Measurements from ENCODE around the gene GRM1. TPM values are rescaled to one million over a fixed set of nuclear protein-coding genes. Genes with fewer than 3 reads are reported as not detected.

Gene GRM1
- total and polyA plus RNA-seq, 2 experiments from 2014 or later = not detected

DNA sequence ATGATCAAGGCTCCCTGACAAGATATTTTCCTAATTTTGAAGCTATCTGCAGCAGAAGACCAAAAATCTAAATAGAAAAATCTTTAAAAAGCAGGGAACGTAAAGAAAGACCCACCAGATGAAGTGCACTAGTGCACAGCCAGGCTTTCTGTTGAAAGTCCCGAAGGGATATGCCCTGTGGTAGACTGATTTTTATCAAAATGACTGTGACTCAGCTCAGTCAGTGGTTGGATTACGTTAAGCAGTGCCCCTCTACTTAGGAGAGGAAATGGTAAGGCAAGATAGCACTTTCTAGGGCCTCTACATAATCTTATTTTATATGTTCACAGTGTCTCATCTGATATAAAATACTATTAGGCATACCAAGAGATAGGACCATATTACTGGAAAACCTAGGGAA lies 391.4 kb downstream of the GRM1 start:
- H3K27ac ChIP-seq = no peak overlapping the region
- no peak overlapping the region for H2AFZ ChIP-seq
- H3K9ac ChIP-seq = no peak overlapping the region
- no peaks in the 10 kb centered on the region for H3K4me1 ChIP-seq (ENCODE audit: insufficient read depth)
- 39 to 51% methylated on average over 3 of the region's 3 CpGs for WGBS, 2 experiments (ENCODE audit: low coverage in 1 of 2, low lambda C conversion rate in 2 of 2, missing lambda C conversion rate in 2 of 2)
- no peak overlapping the region for H3K4me3 ChIP-seq
- no peaks in the 10 kb centered on the region for H3K27me3 ChIP-seq (replicated peaks; ENCODE audit: insufficient read depth)
- DNase-seq = no peak
- TF ChIP-seq EZH2phosphoT487 (IDR thresholded peaks at IDR 0.05; ENCODE audit: insufficient read depth, low read depth) (no peak), EZH2 (IDR thresholded peaks at IDR 0.05; ENCODE audit: insufficient read depth, poor library complexity, severe bottlenecking) (no peak)
- H3K4me2 ChIP-seq (ENCODE audit: unreplicated experiment) = no peak overlapping the region
- no peaks in the 10 kb centered on the region for H3K79me2 ChIP-seq (ENCODE audit: insufficient read depth)
- H3K9me3 ChIP-seq (ENCODE audit: low read depth) = no peaks in the 10 kb centered on the region
- no peaks in the 10 kb centered on the region for H4K20me1 ChIP-seq (ENCODE audit: insufficient read depth)
- H3K36me3 ChIP-seq (ENCODE audit: low read depth) = no peaks in the 10 kb centered on the region
- no peaks in the 10 kb centered on the region for H3F3A ChIP-seq (ENCODE audit: insufficient read depth)
- H3K9me2 ChIP-seq (ENCODE audit: insufficient read depth) = no peaks in the 10 kb centered on the region
- in situ Hi-C loops (cut with MboI) = no loop called here

DNA sequence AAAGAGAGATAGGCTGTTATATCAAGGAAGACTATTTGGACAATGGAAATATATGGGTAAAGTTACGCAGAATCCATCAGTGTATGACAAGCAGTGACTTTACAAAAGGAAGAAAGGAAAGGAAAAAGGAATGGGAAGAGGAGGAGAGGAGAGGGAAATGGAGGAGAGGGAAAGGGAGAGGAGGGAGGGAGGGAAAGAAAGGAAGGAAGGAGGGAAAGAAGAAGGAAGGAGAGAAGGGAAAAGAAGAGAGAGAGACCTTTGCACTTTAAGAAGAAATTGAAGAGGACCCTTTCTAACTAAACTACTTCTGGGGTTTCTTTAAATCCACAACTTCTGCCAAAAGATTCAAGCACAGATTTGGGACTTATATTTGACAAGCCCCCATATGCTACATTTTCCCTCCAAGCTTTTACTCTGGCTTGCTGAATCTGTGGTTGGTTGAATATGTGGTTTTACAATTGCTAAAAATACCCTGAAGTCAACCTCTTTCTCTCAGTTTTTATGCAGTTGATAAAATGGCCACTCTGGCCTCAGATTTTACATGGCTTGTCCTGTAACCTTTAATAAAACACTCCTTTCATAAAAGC lies 394.0 kb downstream of the GRM1 start:
- Histone ChIP-seq H3K27ac (no peak overlapping the region), H3K9ac (no peak overlapping the region), H3K27me3 (replicated peaks; ENCODE audit: insufficient read depth) (no peaks in the 10 kb centered on the region), H3K9me3 (ENCODE audit: low read depth) (no peaks in the 10 kb centered on the region), H3K79me2 (ENCODE audit: insufficient read depth) (no peaks in the 10 kb centered on the region), H3F3A (ENCODE audit: insufficient read depth) (no peaks in the 10 kb centered on the region), H3K36me3 (ENCODE audit: low read depth) (no peaks in the 10 kb centered on the region), H2AFZ (no peak overlapping the region), H4K20me1 (ENCODE audit: insufficient read depth) (no peaks in the 10 kb centered on the region), H3K4me3 (no peak overlapping the region), H3K4me2 (ENCODE audit: unreplicated experiment) (no peak overlapping the region), H3K4me1 (ENCODE audit: insufficient read depth) (0 out of 2 replicates have a peak, but pooled peaks cover 3% of the 10 kb centered on the region), H3K9me2 (ENCODE audit: insufficient read depth) (no peaks in the 10 kb centered on the region)
- in situ Hi-C loops (cut with MboI) = no loop called here
- WGBS, 2 experiments (ENCODE audit: low coverage in 1 of 2, low lambda C conversion rate in 2 of 2, missing lambda C conversion rate in 2 of 2) = 55 to 57% methylated on average over 1 of the region's 1 CpG
- TF ChIP-seq EZH2 (IDR thresholded peaks at IDR 0.05; ENCODE audit: insufficient read depth, poor library complexity, severe bottlenecking) = no peak
- no peak for TF ChIP-seq EZH2phosphoT487 (IDR thresholded peaks at IDR 0.05; ENCODE audit: insufficient read depth, low read depth)
- no peak for DNase-seq

DNA sequence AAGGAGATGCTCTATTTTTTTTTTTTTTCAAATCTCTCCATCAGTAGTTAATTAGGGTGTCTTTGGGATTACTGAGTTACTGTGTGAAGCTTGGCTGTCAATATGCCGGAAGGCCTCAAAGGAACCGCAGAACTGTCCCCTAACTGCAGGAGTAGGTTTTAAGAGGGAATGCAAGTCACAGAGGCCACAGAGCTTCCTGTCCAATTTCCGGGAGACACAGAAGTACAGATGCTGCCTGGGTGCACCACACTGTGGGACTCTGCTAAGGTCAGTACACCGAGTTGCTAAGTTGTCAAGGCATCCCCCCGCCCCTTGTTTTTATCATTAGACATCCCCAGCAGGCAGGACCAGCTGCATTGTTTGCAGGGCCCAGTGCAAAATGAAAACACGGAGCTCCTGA lies 394.6 kb downstream of the GRM1 start:
- in situ Hi-C loops (cut with MboI) = no loop called here
- Histone ChIP-seq H3K27ac (no peak overlapping the region), H3K9ac (no peak overlapping the region), H3K36me3 (ENCODE audit: low read depth) (no peaks in the 10 kb centered on the region), H3K27me3 (replicated peaks; ENCODE audit: insufficient read depth) (no peaks in the 10 kb centered on the region), H3K4me2 (ENCODE audit: unreplicated experiment) (no peak overlapping the region), H4K20me1 (ENCODE audit: insufficient read depth) (no peaks in the 10 kb centered on the region), H3K9me2 (ENCODE audit: insufficient read depth) (no peaks in the 10 kb centered on the region), H3K4me3 (no peak overlapping the region), H2AFZ (no peak overlapping the region), H3F3A (ENCODE audit: insufficient read depth) (no peaks in the 10 kb centered on the region), H3K79me2 (ENCODE audit: insufficient read depth) (no peaks in the 10 kb centered on the region), H3K9me3 (ENCODE audit: low read depth) (no peaks in the 10 kb centered on the region), H3K4me1 (ENCODE audit: insufficient read depth) (0 out of 2 replicates have a peak, but pooled peaks cover 3% of the 10 kb centered on the region)
- WGBS, 2 experiments (ENCODE audit: low coverage in 1 of 2, low lambda C conversion rate in 2 of 2, missing lambda C conversion rate in 2 of 2) = 64 to 69% methylated on average over 6 of the region's 6 CpGs
- TF ChIP-seq EZH2 (IDR thresholded peaks at IDR 0.05; ENCODE audit: insufficient read depth, poor library complexity, severe bottlenecking) (no peak), EZH2phosphoT487 (IDR thresholded peaks at IDR 0.05; ENCODE audit: insufficient read depth, low read depth) (no peak)
- DNase-seq = no peak

DNA sequence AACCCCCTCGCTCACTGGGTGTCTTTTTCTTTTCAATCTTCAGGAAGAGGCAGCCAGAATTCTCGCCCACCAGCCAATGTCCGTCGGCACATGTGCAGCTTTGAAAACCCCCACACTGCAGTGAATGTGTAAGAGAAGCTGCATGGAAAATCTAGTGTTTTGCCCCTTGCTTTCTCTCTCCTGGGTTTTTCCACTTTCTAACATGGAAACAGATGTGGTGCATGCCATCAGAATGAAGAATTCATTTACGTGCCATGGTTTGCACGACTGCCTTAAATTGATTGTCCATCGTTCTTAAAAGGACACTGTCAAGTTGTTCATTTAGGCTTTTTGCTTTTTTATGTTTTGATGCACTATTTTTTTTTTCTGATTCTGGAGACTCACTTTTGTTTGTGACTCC lies 397.7 kb downstream of the GRM1 start:
- Histone ChIP-seq H3K9ac (no peak overlapping the region), H4K20me1 (ENCODE audit: insufficient read depth) (no peaks in the 10 kb centered on the region), H3K36me3 (ENCODE audit: low read depth) (no peaks in the 10 kb centered on the region), H3K27ac (no peak overlapping the region), H3K4me1 (ENCODE audit: insufficient read depth) (0 out of 2 replicates have a peak, but pooled peaks cover 3% of the 10 kb centered on the region), H3K4me2 (ENCODE audit: unreplicated experiment) (peak overlapping the region; percentile 23), H3K9me3 (ENCODE audit: low read depth) (no peaks in the 10 kb centered on the region), H3K79me2 (ENCODE audit: insufficient read depth) (no peaks in the 10 kb centered on the region), H3F3A (ENCODE audit: insufficient read depth) (no peaks in the 10 kb centered on the region), H3K27me3 (replicated peaks; ENCODE audit: insufficient read depth) (no peaks in the 10 kb centered on the region), H3K9me2 (ENCODE audit: insufficient read depth) (no peaks in the 10 kb centered on the region), H2AFZ (peak overlapping the region; percentile 48; the same call in 1 of the 2 replicates), H3K4me3 (no peak overlapping the region)
- TF ChIP-seq EZH2phosphoT487 (IDR thresholded peaks at IDR 0.05; ENCODE audit: insufficient read depth, low read depth) (no peak), EZH2 (IDR thresholded peaks at IDR 0.05; ENCODE audit: insufficient read depth, poor library complexity, severe bottlenecking) (no peak)
- 2 to 3% methylated on average over 7 of the region's 7 CpGs for WGBS, 2 experiments (ENCODE audit: low coverage in 1 of 2, low lambda C conversion rate in 2 of 2, missing lambda C conversion rate in 2 of 2)
- DNase-seq = peak; percentile 44
- in situ Hi-C loops (cut with MboI) = no loop called here

Data from GM23248 (cell line).